Motor neuron (in vitro differentiated cells): ENCODE data around the gene MADCAM1. TPM values are rescaled to one million over a fixed set of nuclear protein-coding genes. Genes with fewer than 3 reads are reported as not detected.

Experiments
- ATAC-seq, 8 experiments: fragments of 200-7000 bp; cut with Tn5 transposase; replicated peaks in 6 of 8; 2 replicates each; pipeline ENCODE4 v1.8.0; 2021; ENCODE audit warnings: mild to moderate bottlenecking in 8 of 8, moderate library complexity in 8 of 8
- H3K27ac ChIP-seq, 2 donors: fragments of 250-450 bp; sonication (Bioruptor Pico); 2 replicates each; pipeline ENCODE4 v1.9.0; 2021; ENCODE audit warnings: antibody characterized with exemption in 2 of 2, mild to moderate bottlenecking in 2 of 2, moderate library complexity in 1 of 2
- H3K4me1 ChIP-seq, 2 donors: fragments of 250-450 bp; sonication (Bioruptor Pico); replicated peaks in 1 of 2; 2 replicates each; pipeline ENCODE4 v1.6.1; 2021; ENCODE audit warnings: antibody characterized with exemption in 2 of 2, mild to moderate bottlenecking in 2 of 2, moderate library complexity in 1 of 2
- H3K4me3 ChIP-seq, 5 donors: fragments of 250-450 bp; sonication (Bioruptor Pico); 2 replicates each; pipeline ENCODE4 v1.9.0; 2021; ENCODE audit warnings: antibody characterized with exemption in 5 of 5, mild to moderate bottlenecking in 5 of 5, moderate library complexity in 4 of 5
- WGBS, 10 experiments: fragments of 450-650 bp; shearing (Covaris generic); methylation state at CpG; one replicate each; pipeline ENCODE4 v1.0.0; 2022; 5-methylcytosine and 5-hydroxymethylcytosine counted together
- in situ Hi-C, 9 experiments: fragments of 400-800 bp; cut with MboI; loops; one replicate each; pipeline ENCODE4 v1.15.0; 2021; ENCODE audit warnings: low sequenced_read_pairs in 9 of 9, low pct_unique_long_range_greater_than_20kb in 2 of 9; ENCODE audit not compliant: unreplicated experiment in 9 of 9
- total RNA-seq, 8 experiments: library from RNA; unstranded; fragments of 300-600 nt; gene quantifications; 2 replicates each; pipeline versions ENCODE4 v1.2.3 to v1.2.4, GENCODE V29; 2022

MADCAM1 gene
- total RNA-seq, 8 experiments from 2014 or later = 0.27 to 1.3 (median 0.57) TPM

DNA sequence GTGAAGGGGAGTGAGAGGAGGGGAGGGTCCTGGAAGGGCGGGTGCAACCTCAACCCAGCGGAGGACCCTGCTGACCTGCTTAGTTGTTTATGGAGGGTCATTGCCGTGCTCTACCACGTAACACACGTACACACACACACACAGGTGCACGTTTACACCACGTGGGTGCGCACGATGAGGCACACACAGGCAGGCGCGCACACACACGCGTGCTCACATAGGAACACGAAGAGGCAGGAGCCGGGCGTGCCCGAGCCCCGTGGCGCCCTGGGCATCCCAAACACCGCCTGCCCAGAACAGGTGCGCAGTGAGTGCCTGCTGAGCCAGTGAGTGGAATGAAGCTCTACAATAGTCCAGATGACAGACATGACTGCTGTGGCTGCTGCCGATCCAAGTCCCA, 11.2 kb upstream of the MADCAM1 start:
- H3K4me3 ChIP-seq = no peak overlapping the region
- ATAC-seq = no peak

DNA sequence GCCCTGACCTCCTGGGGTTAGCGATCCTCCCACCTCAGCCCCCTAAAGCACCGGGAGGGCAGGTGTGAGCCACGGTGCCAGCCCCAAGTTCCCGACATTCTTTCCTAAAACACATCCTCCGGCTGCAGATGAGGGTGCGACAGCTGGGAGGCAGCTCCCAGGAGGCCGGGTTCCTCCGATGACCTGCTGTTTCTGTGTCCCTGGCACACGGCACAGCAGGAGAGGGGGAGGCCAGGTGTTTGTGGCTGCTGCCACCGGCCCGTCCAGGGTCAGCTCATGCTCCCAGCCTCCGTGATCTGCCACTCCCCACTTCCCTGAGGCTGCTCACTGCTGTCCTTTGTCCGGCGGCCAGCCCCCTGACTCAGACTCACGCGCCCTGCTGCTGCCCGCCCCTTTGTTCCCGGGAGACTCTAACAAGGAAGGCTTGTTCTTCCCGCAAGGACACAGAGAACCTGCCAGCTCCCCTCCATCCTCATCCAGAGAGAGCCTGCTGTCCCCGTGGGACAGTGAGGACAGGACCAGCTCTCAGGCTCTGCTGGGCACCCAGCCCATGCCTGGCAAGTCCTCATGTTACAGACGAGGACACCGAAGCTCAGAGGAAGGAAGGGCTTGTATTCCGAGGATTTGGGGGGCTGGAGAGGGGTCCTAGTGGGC, 10.6 kb upstream of the MADCAM1 start:
- ATAC-seq = peak in 7 of 8 experiments; percentile 2 to 73 (median 44)
- peaks cover 25 to 26% of the 10 kb centered on the region in 2 donors for H3K4me1 ChIP-seq
- peak overlapping the region; percentile 84 to 91 for H3K27ac ChIP-seq
- WGBS, 10 experiments = 0 to 24% (median 19%) methylated on average over 1 to 9 of the region's 23 CpGs; no CpG with 5 or more reads in 4 of the 10 experiments
- peak overlapping the region in 1 of 5 donors; percentile 7 for H3K4me3 ChIP-seq
- in situ Hi-C loops = no loop called here

More for the DNA sequence above, 11.2 kb upstream of the MADCAM1 start:
- in situ Hi-C loops = no loop called here
- Histone ChIP-seq H3K4me1 (peaks cover 24% of the 10 kb centered on the region in 2 donors), H3K27ac (peak overlapping the region in 1 of 2 donors; percentile 91)
- WGBS, 10 experiments = 20 to 87% (median 70%) methylated on average over 1 to 4 of the region's 22 CpGs; no CpG with 5 or more reads in 7 of the 10 experiments

DNA sequence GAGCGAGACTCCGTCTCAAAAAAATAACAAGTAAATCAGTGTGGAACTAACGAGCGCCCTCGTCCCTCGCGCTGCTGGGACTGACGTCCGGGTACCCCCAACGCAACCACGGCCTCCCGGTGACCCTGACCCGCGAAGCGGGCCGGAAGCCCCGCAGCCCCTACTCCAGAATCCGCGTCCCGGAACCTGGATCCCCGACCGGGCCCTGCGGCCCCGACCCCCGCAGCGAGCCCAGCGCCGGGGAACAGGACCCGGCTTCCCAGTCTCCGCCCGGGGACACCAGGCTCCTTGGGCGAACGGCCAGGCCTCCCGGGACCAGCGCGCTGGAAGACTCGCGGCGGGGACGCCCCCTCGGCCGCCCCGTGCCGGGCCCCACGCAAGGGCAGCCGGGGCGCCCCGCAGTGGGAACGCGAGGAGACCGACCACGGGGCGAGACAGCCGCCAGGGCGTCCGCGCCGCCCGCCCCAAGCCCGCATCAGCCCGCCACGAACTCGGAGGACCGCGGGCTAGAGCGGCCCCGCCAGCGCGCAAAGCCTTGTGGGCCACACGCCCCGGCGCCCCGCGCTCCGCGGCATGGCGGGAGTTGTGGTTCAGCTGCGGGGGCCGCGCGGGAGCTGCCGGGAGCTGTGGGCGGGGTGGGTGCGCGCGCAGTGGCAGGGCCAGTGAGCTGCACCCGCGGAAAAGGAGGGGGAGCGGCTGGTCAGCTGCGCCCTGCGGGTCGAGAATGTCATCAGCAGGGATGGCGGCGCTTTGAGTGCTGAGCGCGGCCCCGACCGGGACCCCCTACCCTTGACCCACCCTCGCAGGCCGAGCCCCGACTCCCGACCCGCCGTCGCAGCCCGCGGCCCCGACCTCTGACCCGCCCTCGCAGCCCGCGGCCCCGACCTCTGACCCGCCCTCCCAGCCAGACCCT, 7.5 kb upstream of the MADCAM1 start:
- peaks cover 30% of the 10 kb centered on the region in 2 donors for H3K4me1 ChIP-seq
- in situ Hi-C loops = no loop called here
- ATAC-seq = peak; percentile 77 to 95 (median 88)

GRCh38 chr19:489418-490196, 6.7 kb upstream of the MADCAM1 start:
- ATAC-seq = peak; percentile 25 to 49 (median 37)
- H3K4me1 ChIP-seq = peaks cover 30% of the 10 kb centered on the region in 2 donors
- WGBS, 10 experiments = 0 to 56% (median 16%) methylated on average over 1 to 15 of the region's 61 CpGs; no CpG with 5 or more reads in 6 of the 10 experiments
- peak overlapping the region; percentile 62 to 91 (median 72) for H3K4me3 ChIP-seq
- in situ Hi-C loops = no loop called here
- H3K27ac ChIP-seq = peak overlapping the region; percentile 89 to 92

More for the DNA sequence above, 7.5 kb upstream of the MADCAM1 start:
- H3K27ac ChIP-seq = peak overlapping the region; percentile 89 to 92
- WGBS, 10 experiments = 4% methylated on average over 5 of the region's 114 CpGs; no CpG with 5 or more reads in 9 of the 10 experiments
- H3K4me3 ChIP-seq = peak overlapping the region; percentile 62 to 91 (median 72)

GRCh38 chr19:491146-491741, 5.0 kb upstream of the MADCAM1 start:
- WGBS, 10 experiments = 26 to 98% (median 83%) methylated on average over 4 to 17 of the region's 32 CpGs; no CpG with 5 or more reads in 2 of the 10 experiments
- H3K27ac ChIP-seq = peak overlapping the region in 1 of 2 donors; percentile 53
- H3K4me3 ChIP-seq = peak overlapping the region in 1 of 5 donors; percentile 11
- H3K4me1 ChIP-seq = peaks cover 17 to 18% of the 10 kb centered on the region in 2 donors
- peak in 1 of 8 experiments; percentile 12 for ATAC-seq
- in situ Hi-C loops = no loop called here

DNA sequence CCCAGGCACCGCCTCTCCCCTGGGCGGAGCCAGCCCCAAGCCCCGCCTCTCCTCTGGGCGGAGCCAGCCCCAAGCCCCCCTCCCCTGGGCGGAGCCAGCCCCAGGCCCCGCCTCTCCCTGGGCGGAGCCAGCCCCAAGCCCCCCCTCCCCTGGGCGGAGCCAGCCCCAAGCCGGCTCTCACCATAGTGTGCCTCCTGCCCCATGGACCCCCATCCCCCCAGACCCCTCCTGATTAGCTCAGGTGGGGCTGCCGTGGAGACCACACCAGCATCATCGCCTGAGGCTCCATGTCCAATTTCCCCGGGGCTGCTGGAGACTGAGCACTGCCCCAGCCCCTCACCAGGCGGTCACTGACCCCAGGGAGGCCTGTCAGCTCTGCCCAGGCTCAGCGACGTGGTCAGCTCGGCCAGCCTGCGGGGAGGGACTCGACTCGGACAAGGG, 4.2 kb upstream of the MADCAM1 start:
- no peak for ATAC-seq
- H3K4me1 ChIP-seq = peaks cover 15 to 16% of the 10 kb centered on the region in 2 donors
- in situ Hi-C loops = no loop called here
- no peak overlapping the region for H3K27ac ChIP-seq
- 40% methylated on average over 2 of the region's 19 CpGs; no CpG with 5 or more reads in 9 of the 10 experiments for WGBS, 10 experiments
- no peak overlapping the region for H3K4me3 ChIP-seq

- 64 to 82% (median 80%) methylated on average over 1 to 10 of the region's 23 CpGs; no CpG with 5 or more reads in 5 of the 10 experiments for WGBS, 10 experiments
Observed at GRCh38 chr19:493391-494170, 2.7 kb upstream of the MADCAM1 start.

GRCh38 chr19:494171-495080, 1.9 kb upstream of the MADCAM1 start:
- no peak overlapping the region for H3K4me3 ChIP-seq
- ATAC-seq = peak in 1 of 8 experiments; percentile 34
- in situ Hi-C loops = no loop called here
- H3K4me1 ChIP-seq = peaks cover 18 to 23% of the 10 kb centered on the region in 2 donors
- no peak overlapping the region for H3K27ac ChIP-seq
- WGBS, 10 experiments = 0 to 70% (median 34%) methylated on average over 1 to 11 of the region's 22 CpGs; no CpG with 5 or more reads in 6 of the 10 experiments

More at GRCh38 chr19:493391-494170, 2.7 kb upstream of the MADCAM1 start:
- in situ Hi-C loops = no loop called here
- H3K4me1 ChIP-seq = peaks cover 18 to 23% of the 10 kb centered on the region in 2 donors
- no peak overlapping the region for H3K27ac ChIP-seq
- H3K4me3 ChIP-seq = no peak overlapping the region
- ATAC-seq = no peak

GRCh38 chr19:495081-495401, 1.2 kb upstream of the MADCAM1 start:
- peak in 1 of 8 experiments; percentile 1 for ATAC-seq
- in situ Hi-C loops = no loop called here
- no peak overlapping the region for H3K27ac ChIP-seq
- no peak overlapping the region for H3K4me3 ChIP-seq
- peaks cover 13 to 17% of the 10 kb centered on the region in 2 donors for H3K4me1 ChIP-seq
- no CpG with 5 or more reads among the region's 10 CpGs for WGBS, 10 experiments

DNA sequence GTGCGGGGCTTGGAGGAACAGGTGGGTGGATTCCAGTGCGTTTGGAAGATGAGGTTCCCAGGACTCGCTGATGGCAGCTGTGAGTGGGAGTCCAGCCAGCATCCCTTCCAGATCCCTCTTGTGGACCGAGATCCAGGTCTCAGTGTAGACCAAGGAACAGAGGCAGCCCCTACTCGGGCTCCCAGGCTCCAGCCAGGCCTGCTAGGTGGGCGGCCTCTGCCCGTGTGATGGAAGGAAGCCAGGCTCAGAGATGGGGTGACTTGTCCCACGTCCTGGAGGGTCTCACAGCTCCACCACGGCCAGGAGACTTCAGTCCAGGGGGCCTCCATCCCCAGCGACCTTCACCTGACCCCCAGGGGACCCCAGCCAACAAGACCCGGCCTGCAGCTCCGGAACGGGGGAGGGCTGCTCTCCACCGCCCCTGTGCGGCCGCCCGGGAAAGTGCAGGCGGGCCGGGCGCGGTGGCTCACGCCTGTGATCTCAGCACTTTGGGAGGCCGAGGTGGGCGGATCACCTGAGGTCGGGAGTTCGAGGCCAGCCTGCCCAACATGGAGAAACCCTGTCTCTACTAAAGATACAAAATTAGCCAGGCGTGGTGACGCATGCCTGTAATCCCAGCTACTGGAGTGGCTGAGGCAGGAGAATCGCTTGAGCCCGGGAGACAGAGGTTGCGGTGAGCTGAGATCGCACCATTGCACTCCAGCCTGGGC, 729 bp upstream of the MADCAM1 start:
- no peak overlapping the region for H3K27ac ChIP-seq
- no peak overlapping the region for H3K4me3 ChIP-seq
- ATAC-seq = peak; percentile 5 to 60 (median 28)
- peaks cover 10 to 16% of the 10 kb centered on the region in 2 donors for H3K4me1 ChIP-seq
- in situ Hi-C loops = no loop called here
- WGBS, 10 experiments = 2 to 50% (median 33%) methylated on average over 2 to 14 of the region's 32 CpGs; no CpG with 5 or more reads in 6 of the 10 experiments
